COLO829 (cell line): ENCODE measurements around the gene CRACR2A.

ENCODE experiments used
- DNase-seq: peaks from one replicate; pipeline ENCODE4 v3.0.0; 2012; ENCODE audit warnings: low spot score

Gene CRACR2A, protein sequence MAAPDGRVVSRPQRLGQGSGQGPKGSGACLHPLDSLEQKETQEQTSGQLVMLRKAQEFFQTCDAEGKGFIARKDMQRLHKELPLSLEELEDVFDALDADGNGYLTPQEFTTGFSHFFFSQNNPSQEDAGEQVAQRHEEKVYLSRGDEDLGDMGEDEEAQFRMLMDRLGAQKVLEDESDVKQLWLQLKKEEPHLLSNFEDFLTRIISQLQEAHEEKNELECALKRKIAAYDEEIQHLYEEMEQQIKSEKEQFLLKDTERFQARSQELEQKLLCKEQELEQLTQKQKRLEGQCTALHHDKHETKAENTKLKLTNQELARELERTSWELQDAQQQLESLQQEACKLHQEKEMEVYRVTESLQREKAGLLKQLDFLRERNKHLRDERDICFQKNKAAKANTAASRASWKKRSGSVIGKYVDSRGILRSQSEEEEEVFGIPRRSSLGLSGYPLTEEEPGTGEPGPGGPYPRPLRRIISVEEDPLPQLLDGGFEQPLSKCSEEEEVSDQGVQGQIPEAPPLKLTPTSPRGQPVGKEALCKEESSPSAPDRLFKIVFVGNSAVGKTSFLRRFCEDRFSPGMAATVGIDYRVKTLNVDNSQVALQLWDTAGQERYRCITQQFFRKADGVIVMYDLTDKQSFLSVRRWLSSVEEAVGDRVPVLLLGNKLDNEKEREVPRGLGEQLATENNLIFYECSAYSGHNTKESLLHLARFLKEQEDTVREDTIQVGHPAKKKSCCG

DNA sequence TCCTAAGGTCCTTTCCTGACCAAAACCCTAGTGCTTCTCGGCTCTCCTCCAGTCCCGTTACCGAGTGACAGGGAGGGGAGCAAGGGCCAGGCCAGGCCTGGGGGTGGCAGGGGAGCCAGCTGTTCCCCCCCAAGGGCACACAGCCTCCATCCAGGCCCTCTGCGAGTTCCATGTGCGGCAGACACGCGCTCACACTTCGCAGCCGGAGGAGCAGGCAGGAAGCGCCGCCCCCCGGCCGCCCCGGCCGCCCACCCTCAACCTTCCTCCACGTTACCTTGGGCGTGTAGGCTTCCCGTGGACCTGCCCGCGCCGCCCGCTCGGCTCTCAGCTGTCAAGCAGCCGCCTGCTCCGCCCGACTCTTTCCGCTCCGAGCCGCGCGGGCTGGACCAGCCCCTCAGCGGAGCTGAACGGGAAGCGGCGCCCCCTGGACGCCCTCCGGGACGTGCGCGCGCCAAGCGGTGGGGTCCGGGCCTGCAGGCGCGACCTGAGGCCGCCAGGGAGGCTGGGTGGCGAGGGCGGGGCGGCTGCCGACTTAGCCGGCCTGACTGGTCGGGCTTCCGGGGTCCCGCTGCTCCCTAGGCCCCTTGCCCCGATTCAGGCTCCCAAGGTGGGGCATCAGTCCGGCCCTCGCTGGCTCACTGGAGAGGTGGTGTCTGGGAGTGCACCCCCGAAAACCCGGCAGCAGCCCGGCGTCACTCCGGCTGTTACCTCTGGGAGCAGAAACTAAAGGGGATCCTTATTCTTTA lies at the start of gene CRACR2A:
Gene CRACR2A, minus strand, starts transcription at position 369 of the 746 bp plus-strand sequence. CDS start 56,110 bp downstream, outside the sequence.
- DNase-seq = no peak

DNA sequence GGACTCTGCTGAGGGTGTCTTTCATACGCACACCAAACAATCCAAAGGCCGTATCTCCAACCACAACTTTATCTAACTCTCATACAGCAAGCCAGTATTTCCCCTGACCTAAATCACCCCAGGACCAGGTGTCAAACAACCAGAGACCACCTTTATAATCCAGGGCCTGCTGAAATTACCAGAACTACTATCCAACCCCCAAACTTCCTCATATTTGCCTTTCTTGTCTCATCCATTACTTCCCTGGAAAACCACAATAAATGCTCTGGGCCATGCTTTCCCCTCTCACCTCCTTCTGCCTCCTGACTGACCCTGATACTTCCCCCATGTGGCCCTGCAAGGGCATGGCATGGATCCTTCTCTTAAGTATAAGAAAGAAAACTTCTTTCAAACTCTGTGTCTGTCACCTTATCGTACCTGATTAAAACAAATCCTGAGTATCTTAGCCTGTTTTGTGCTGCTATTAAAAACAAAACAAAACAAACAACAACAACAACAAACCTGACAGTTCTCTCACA lies 44.7 kb upstream of the CRACR2A start:
- DNase-seq = no peak

DNA sequence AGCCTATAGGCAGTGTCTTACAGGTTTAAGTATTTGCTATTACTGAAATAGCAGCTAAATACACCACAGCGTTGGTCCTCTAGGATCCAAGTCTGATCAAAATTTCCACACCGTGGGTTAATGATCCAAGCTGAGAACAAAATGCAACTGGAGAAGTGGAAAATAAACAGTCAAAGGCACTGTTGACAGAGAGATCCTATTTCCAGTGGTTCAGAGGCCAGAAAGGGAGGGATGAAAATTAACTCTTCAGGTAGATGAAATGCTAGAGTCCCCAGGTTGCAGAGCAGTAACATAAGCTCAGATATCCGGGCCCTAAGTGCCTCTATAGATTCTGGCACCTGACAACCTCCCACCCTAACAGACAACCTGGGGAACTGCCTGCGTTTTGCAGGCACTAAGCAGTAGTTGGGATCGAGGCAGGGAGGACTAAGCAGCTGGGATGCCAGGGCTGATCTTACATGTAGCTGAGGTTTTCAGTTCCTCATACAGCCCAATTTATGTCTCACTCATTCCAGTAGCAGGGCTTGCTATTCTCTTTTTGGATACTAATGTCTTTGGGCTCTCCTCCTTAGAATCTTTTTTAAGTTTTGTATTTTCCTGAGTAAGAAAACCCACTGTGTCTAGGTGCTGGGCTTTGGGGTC lies 42.7 kb upstream of the CRACR2A start:
- DNase-seq = no peak

DNA sequence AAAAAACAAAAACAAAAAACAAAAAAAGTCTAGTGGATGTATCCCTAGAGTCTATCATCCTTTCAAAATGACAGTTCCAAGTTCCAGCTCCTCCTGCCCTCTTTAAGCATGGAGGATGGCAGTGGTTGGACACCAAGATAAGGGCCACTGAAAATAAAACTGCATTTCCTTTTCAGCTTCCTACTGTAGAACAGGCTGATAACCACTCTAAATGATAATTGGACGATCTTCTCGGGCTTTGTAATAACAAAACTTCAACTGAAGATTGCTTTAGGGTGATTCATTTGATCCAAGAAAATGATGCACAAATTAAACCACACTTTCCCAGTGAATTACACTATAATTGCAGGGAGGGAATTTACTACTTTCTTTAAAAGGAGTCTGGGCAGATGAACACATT lies 42.2 kb upstream of the CRACR2A start:
- DNase-seq = no peak

DNA sequence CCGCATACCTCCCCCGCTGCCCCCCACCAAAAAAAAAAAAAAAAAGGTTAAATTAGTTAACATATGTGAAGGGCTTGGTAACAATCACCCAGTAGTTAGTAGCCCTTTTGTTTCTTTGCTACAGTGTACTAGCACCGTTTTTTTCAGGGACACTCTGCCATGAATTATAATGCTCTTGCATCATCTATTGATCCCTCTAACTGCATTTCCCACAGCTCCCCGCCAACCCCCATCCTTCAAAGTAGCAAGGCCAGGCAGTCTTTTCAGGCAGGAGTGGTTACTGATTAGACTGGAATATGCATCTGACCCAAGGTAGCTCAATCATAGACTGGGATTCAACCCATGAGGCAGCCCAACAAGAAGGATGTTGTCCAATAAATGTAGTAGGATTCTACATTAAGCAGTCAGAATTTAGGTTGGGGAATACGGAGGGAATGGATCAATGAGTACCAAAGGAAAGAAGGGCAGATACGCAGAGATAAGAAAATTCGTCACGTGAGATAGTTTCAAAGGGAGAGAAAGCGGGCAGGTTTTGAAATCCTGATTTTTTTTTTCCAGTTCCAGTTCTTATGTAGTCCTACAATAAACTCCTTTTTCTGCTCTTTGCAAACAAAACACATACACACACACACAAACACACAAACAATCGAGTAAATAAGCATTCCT lies 39.8 kb upstream of the CRACR2A start:
- DNase-seq = no peak

DNA sequence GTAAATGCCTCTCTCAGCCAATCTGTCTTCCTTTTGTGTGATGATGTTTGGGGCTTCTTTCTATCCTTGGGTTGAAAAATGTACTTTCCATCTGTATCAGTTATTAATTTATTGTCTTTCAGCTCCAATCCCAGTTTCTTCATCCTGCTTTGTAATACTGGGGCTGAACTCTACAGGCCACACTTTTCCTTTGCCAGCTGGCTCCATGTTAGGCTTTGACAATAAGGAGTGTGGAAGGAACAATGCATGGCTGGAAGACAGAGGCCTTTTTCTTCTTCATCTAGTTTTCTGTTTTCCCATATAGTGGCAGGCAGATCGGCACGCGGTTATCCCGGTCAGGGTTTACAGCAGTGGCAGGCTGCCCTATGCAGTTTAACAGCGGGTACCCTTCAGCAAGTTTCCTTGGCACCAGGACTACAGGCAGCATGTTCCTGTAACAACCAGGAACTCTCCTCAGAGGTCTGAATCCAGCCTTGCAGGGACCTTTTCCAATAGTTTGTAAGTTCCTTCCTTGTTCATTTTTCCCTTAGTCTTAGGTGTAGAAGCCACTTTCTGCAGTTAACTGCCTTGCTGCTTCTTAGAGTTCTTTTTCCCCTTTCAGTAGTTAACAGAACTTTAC lies 38.5 kb upstream of the CRACR2A start:
- no peak for DNase-seq

DNA sequence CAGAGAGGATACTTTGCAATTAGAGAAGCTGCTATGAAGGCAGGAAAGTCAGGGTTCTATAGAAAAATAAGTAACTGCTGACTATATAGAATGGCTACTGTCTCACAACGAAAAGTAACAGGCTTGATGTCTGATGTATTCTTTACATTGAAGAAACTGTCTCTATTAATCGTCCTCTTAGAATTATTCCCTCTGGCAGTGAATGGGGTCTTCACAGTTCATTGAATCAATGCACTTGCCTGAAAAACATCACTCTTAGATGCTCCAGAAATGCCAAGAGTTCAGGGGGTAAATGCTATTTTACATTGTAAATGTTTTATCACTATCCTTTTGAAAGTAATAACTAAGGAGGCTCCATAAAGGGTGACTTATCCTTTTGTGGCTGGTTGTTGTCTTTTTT lies 37.7 kb upstream of the CRACR2A start:
- no peak for DNase-seq

DNA sequence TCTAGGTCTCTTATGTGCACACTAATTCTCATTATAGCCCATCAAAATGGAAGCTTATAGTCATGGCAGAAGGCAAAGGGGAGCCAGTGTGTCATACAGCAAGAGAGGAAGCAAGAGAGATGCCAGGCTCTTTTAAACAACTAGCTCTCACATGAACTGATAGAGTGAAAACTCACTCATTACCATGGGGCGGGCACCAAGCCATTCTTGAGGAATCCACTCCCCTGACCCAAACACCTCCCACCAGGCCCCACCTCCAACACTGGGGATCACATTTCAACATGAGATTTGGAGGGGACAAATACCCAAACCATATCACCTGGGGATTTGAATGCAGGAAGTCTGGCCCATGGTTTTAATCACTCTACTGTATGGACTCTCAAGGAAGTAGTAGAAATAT lies 36.9 kb upstream of the CRACR2A start:
- DNase-seq = no peak

DNA sequence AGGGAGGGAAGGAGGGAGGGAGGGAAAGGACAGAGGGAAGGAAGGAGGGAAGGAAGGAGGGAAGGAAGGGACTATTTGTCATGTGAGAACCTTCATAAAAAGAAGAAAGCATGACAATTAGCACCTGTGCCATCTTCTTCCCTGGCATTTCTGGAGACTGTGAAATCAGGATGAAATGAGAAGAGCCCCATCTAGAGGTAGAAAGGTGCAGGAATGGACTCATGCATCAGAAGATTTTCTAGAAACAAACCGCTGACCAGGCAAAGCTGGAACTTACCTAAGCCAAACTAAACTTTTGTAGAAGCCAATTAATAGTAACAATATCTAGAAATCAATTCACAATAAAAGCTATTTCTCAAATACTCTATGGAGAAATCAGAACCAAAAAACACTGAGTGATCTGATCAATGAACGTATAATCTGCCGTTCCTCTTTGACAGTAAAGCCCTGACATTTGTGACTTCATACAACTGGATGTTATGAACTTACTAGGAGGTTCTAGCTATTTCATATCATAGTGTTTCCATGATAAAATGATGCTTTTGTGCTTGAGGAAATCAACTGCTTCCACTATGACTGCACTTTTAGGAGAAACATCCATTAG lies 24.4 kb upstream of the CRACR2A start:
- peak; percentile 53 for DNase-seq

DNA sequence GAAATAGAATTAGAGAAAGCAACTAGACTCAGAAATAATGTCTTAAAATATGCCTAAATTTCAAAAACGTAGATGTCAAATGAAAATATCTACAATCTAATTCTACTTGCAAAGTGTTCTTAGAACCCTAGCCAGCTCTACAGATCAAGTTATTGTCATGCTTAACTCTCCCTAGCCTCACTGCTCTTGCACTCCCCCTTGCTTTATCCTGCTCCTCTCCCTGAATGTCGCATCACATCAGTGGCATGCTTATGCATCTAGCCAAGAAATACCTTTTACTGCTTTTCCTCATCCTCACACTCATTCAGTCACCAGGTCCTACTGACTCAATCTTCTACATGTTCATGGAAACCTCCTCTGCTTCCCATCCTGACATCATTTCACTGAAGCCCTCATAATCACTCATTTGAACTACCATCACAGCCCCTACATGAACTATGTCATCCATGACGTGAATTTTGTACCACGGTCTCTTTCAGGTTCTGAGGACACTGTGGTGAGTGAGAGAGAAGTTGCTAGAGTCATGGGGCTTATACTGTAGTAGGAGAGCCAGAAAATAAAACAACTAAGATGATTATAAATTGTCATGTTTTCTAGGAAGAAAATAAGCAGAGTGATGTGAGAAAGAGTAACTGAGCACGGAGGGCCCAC lies 22.6 kb upstream of the CRACR2A start:
- no peak for DNase-seq

DNA sequence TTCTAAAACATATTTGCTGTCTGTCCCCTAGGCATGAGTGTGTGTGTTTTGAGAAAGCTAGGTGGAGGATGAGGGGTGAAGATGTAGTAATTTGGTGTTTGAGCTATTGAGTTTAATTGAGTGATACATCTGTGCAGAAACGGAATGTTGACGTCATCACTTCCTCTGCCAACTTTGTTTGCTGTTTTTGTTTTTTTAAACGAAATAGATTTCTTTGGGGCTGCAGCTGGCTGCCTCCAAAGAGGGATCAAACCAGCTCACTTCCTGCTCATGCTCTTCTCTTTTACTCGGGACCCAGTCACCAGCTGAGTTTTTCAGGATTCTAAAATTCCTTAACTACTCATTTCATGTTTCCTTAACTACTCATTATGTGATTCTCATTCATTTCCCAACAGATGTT lies 19.5 kb upstream of the CRACR2A start:
- no peak for DNase-seq

DNA sequence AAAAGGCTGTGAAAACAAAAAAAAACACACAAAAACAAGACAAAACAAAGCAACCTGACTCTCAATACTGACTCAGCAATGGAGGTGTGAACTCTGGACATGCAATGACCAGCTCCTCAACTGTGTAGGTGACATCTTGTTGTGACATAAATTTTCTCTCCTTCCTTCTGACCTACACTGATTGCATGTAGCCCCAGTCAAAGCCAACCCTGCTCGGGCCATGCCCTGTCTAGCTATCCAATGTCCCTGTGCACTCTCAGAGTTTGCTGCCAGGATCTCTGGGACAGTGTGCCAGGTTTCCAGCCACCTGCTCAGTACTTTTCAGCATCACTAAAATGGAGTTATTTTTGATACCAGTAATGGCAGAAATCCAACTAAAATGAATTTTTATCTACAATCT lies 18.9 kb upstream of the CRACR2A start:
- no peak for DNase-seq

DNA sequence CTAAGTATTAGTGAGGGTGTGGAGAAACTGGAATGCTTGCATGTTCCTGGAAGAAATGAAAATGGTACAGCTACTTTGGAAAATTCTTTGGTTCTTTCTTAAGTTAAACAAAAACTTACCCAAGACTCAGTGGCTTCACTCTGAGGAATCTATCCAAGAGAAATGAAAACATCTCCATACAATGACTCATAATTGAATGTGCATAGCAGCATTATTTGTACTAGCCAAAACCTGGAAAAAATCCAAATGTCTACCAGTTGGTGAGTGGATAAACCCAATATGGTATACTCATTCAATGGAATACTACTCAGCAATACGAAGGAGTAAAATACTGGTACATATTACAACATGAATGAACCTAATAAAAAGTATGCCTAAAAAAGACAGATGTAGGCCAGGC lies 18.0 kb upstream of the CRACR2A start:
- DNase-seq = no peak

DNA sequence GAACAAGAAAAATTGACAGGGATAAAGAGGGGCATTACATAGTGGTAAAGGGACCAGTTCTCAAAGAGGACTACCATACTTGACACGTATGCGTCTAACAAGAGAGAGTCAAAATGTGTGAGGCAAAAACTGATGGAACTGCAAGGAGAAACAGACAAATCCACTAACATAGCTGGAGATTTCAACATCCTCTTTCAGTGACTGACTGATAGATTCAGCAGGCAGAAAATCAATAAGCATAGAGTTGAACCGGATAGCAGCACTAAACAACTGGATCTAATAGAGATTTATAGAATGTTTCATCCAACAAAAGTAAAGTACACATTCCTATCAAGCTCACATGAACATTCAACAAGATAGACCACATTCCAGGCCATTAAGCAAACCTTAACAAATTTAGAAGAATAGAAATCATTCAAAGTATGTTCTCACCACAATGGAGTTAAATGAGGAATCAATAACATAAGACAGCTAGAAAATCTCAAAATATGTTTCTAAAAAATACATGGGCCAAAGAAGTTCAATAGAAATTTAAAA lies 16.1 kb upstream of the CRACR2A start:
- no peak for DNase-seq

DNA sequence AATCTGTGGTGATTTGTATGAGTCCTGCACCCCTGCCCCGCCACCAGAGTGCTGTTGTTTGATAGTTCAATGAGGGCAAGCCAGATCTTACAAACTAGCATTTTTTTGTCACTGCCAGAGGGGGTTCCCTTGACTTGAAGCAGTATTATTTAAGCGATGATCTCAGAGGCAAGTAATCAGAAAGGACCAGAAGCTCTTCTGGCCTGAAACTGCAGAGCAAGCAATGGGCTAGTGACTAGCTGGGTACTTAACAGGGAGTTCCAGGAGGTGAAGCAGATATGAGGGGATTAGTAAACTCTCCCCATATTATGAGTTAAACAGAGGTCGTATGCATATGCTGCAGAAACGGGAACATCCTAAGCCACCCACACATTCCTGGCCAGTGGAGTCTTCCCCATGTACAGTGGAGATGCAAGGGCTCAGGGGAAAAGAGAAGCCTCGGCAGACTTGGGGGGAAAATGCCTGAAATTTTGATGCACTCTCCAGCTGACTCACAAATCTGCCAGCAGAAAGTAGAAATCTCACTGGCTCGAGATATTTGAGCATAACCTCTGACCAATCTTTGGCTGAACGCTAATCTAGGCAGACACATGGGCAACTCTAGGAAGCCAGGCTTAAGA lies 8.3 kb upstream of the CRACR2A start:
- no peak for DNase-seq

DNA sequence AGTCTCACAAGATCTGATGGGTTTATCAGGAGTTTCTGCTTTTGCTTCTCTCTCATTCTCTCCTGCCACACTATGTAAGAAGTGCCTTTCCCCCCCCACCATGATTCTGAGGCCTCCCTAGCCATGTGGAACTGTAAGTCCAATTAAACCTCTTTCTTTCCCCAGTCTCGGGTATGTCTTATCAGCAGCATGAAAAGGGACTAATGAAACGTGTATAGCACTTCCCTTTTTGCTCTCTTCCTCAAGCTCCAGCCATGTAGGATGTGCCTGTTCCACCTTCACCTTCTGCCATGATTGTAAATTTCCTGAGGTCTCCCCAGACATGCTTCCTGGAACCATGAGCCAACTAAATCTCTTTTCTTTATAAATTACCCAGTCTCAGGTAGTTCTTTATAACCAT lies 7.0 kb upstream of the CRACR2A start:
- DNase-seq = no peak

DNA sequence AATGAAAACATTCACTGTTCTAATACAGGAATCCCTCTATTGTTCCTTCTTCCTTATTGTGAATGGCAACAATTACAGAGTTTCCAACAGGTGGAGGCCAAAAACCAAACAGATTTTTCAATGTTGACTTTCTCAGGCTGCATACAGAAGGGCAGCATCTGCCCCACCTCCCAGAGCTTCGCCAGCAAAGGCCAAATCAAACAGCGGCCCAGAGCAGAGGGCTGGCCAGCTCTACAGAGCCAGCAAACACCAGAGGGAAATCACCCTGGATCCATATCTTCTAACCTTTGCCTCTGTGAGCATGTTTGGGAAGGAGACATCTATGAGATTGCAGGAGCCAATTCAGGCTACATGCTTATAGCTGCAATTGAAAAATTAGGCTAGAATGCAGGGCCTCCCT lies 4.4 kb upstream of the CRACR2A start:
- no peak for DNase-seq

DNA sequence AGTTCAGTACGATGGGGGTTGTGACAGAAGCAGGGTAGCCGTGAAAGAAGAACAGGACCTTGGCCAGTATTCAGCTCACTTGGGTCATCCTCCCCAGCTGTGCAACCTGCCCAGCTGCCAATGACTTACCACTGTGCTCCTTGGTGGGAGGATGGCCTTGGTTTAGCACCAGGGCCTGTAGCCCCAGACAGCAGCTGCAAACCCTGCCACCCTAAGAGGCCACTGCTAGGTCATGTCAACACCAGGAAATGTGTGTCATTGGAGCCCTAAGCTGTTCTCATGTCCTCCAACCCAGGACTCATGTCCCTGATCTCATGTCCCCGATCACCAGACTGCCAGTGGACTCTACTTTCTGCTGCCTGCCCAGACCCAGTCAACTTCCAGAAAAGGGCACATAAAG lies 3.0 kb upstream of the CRACR2A start:
- no peak for DNase-seq

DNA sequence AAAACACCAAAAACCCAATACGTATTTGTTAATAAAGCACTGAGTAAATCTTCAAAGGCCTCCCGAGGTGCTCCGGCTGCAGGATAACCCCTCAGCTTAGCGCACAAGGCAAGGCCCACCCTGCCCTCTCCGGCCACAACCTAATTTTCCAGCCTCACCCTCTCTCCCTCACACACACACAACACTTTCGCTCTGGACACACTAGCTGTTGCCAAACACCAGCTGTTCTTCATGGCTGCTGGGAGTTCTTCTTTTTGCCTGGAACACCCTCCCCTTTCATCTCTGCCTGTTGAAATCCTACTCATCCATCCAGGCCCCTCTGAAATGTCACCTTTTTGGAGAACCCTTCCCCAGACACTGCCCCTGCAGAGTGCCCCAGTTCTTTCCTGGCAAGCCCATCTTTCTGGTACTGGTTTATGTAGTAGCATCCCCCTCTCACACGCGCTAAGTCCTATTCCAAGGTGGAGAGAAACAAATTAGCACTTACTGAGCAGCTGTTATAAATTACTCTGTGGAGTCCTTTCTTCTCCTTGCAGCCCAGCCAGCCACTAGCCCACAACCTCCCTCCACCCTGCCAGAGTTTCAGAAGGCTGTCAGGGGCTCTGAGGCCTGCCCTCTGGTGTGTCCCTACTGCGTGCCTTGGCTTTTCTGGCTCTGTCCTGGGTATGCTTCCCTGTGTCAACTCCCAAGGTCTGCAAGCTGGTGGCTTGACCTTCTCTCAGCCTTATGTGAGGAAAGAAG lies 805 bp upstream of the CRACR2A start:
- DNase-seq = no peak
